Astrocyte (in vitro differentiated cells and primary cell): ENCODE results near the gene FOXB1.

ENCODE experiments used
- EZH2 ChIP-seq: IDR thresholded peaks from 2 replicates; pipeline ENCODE4 v1.6.1; 2012; ENCODE audit warnings: mild to moderate bottlenecking, low read length, inconsistent platforms; ENCODE audit not compliant: insufficient read depth
- TF ChIP-seq, protein P1 (sequence below): IDR thresholded peaks from 2 replicates; pipeline ENCODE4 v1.5.1; 2011; ENCODE audit warnings: low read depth, mild to moderate bottlenecking, inconsistent platforms, low read length, moderate library complexity; ENCODE audit not compliant: insufficient read depth

DNA sequence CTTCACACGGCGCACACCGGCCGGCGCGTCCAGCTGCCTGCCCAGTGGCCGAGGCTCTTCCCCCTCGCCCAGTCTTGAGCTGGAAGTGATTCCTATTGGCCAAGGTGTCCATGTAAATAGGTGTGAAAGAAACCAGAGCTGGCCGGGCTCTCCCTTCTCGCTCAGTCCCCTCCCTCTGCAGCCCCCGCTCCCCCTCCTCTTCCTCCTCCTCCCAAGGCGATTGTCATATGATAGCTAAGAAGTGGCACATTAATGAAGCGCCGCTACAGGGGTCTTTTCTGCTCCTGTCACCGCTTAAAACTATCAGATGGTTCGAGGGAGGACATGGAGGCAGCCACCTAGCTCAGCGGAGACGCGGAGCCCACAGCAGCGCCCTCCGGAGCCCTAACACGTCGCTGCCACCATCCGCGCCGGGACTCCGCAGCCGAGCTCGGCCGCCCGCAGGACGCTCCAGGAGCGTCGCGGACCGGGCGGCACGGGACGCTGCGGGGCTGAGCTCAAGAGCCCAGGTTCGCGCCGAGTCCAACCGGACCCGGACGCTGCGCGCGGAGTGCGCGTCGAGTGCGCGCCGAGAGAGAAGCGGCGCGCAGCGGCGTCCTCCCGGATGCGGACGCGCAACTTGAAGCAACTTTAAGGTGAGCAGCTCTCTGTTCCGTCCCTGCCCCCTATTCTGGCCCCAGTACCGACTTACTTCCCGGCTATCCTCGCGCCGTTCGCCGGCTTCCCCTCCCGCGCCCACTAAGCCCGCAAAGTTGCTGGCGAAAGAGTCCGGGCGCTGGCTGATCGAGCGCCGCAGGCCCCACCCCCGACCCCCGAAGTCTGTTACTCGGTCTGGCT is at the start of gene FOXB1:
- TF ChIP-seq, protein P1, sequence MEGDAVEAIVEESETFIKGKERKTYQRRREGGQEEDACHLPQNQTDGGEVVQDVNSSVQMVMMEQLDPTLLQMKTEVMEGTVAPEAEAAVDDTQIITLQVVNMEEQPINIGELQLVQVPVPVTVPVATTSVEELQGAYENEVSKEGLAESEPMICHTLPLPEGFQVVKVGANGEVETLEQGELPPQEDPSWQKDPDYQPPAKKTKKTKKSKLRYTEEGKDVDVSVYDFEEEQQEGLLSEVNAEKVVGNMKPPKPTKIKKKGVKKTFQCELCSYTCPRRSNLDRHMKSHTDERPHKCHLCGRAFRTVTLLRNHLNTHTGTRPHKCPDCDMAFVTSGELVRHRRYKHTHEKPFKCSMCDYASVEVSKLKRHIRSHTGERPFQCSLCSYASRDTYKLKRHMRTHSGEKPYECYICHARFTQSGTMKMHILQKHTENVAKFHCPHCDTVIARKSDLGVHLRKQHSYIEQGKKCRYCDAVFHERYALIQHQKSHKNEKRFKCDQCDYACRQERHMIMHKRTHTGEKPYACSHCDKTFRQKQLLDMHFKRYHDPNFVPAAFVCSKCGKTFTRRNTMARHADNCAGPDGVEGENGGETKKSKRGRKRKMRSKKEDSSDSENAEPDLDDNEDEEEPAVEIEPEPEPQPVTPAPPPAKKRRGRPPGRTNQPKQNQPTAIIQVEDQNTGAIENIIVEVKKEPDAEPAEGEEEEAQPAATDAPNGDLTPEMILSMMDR: no peak
- TF ChIP-seq EZH2: peak; percentile 87
